GM21786 (cell line): ENCODE measurements around the gene KRTAP10-8.
"Not testable (repeated sequence)": the region's sequence is repeated elsewhere in the genome, so short reads cannot be mapped to it uniquely, and the experiment has no call there.

Experiments used
- ATAC-seq: cut with Tn5 transposase; IDR thresholded peaks from one replicate; pipeline ENCODE4 v1.9.1; 2021; ENCODE audit not compliant: unreplicated experiment

The KRTAP10-8 gene

DNA sequence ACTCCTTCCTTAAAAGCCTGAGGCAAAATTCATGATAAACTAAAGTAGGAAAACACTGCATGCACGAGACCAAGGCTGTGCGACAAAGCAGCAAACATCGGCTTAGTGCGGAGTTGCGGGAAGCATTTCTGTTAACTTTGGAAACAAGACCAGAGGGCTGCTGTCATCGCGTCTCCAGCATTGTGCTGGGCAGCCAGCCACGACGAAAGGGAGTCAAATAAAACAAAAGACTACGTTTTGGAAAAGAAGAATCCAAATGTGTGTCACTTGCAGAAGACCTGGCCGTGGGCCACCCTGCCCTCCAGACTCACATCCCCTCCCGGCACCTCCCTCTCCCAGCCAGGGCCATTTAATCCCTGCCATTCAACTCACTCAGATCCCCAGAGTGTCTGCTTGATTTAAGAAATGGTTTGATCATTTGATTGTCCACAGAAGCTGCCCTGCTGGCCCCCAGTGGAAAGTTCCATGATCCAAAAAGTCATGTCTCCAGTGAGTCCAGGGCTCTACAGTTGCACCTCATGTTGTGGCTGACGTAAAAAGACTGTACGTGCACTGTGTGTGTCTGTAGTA lies 31.9 kb downstream of the KRTAP10-8 start:
- no peak for ATAC-seq

- no peak for ATAC-seq
Observed at GRCh38 chr21:44644878-44645277, 33.0 kb downstream of the KRTAP10-8 start.

GRCh38 chr21:44646366-44647221 lies 34.7 kb downstream of the KRTAP10-8 start, which contains the start of gene KRTAP10-11:
Gene KRTAP10-11 (plus strand): TSS chr21:44646414. CDS start chr21:44646459, 45 bp downstream.
- not testable (repeated sequence) for ATAC-seq

DNA sequence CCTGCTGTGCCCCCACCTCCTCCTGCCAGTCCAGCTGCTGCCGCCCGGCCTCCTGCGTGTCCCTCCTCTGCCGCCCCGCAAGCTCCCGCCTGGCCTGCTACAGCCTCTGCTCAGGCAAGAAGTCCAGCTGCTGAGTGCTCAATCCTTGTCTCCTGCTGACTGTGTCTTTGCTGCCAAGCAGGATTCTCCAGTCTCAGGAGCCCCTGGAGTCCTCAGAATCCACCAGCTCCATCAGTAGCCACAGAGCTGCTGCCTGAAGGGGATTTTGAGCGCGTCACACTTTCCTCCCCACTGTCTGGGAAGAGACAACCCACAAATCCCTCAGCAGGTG lies 35.3 kb downstream of the KRTAP10-8 start:
- ATAC-seq = no peak

- no peak for ATAC-seq
Observed at GRCh38 chr21:44648557-44649311, 36.9 kb downstream of the KRTAP10-8 start.

DNA sequence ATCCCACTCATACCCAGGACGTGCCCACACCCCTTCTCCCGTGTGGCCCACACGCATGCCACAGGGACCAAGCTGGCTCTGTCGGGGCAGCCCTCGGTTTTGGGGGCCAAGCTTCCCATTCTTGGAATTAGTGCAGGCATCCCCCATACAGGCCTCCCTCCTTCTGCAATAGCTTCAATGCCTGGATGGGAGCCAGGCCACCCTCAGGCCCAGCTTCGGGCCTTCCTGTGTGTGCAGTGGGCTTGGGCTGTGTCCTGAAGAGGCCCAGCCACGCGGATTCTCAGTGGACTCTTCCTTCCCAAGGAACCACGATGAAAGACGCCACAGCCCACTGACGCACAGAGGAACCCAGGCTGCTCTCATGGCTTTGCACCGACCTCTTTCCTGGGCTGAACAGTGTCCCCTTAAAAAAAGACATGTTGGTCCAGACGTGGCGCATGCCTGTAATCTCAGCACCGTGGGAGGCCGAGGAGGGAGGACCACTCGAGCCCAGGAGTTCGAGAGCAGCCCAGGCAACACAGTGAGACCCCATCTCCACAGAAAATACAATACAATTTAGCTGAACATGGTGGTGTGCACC lies 37.7 kb downstream of the KRTAP10-8 start:
- ATAC-seq = no peak

DNA sequence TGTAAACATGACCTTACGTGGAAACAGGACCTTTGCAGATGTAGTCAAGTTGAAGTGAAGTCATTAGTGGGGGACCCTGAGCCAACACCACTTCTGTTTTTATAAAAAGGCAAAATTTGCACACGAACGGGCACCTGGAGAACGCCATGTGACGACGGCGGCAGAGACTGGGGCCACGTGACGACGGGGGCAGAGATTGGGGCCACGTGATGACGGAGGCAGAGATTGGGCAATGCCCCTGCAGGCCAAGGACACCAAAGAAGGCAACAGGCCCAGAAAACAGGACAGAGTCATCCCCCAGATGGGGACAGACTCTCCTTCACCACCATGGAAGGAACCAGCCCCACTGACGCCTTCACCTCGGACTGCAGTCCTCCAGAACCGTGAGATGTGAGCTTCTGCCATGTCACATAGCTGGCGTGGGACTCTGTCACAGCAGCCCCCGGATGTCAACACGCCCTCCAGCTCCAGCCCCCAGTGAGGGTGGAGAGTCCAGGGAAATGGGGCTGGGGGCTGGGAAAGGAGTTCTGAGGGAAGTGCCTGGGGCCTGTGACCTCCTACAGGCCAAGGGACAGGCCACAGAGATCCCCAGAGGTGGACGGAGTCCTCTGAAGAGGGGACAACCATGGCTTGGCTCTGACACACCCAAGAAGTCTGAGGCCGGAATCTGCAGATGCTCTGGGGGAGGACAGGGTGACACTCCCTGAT lies 38.5 kb downstream of the KRTAP10-8 start:
- ATAC-seq = no peak

GRCh38 chr21:44650973-44651675 lies 39.2 kb downstream of the KRTAP10-8 start:
- ATAC-seq = no peak

DNA sequence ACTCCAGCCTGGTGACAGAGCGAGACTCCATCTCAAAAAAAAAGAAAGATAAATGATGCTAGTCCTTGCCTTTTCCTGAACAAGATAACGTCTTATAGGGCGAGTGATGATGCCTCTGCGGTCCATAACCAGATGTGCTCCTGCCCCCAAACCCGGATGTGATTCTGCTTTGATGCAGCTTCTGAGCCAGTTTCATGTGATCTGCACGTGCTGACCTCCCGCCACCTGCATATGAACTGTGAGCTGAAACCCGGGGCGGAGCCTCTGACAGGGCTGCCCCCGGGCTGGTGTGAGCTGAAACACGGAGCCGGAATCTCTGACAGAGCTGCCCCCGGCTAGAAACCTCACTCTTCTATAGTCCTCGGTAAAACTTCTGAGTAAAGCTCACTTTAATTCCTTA lies 41.2 kb downstream of the KRTAP10-8 start:
- ATAC-seq = no peak

DNA sequence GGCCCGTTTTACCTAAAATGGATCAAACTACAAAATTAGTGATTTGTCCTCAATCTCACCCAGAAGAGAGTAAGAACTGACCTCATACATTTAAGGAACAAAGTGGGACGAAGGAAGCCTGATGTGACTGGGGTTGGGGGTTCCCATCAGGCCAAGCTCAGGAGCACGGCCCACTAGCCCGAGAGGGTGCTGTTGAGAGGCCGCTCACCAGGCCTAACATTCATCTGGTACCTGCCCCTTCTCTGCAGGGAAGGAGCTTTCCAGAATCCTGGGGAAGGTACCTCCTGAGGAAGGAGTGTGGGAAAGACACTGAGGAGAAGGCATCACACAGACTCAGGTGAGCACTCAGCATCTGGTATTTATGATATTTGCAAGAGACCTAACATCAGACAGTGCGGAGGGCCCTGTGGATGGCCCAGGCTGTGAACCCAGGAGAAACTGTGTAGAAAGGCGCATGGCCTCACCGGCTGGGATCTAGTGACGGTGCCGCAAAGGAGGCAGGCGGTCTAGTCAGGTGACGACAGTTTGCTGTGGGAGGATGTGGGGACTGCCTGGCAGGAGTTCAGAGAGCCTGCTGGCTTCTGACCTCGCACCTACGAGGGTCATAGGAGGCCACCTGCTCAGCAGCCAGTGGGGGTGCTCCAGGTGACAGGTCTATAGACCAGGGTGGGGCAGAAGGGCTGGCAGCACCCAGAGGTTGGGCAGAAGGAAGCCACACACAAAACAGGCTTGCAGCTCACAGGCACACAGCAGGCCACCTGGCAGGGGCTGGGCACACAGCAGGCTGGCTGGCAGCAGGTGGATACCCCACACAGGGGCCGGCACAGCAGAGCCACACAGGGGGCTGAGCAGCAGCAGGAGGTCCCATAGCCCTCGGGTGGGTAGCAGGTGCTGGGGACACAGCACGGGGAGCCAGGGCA lies 42.0 kb downstream of the KRTAP10-8 start:
- no peak for ATAC-seq

- no peak for ATAC-seq
Observed at GRCh38 chr21:44654576-44655175, 42.8 kb downstream of the KRTAP10-8 start, which contains the start of gene KRTAP12-4. Gene KRTAP12-4 (minus strand): TSS chr21:44654659. CDS start chr21:44654614, 45 bp downstream.

DNA sequence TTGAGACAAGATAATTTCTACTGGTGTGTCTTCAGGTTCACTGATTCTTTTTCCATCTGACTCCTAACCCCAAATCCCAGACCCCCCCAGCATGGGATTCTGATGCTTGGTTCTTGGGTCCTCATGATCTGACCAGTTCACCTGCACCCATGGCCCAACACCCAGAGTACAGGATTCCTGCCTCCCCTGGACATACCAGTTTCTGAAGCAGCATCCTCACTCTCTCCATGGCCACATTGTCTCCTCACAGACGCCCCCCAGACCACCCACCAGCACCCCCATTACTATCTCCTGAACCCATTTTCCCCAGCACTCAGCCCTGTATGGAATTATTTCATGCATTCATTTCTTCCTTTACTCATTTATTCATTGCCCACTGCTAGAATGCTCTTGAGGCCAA lies 45.0 kb downstream of the KRTAP10-8 start:
- ATAC-seq = no peak

DNA sequence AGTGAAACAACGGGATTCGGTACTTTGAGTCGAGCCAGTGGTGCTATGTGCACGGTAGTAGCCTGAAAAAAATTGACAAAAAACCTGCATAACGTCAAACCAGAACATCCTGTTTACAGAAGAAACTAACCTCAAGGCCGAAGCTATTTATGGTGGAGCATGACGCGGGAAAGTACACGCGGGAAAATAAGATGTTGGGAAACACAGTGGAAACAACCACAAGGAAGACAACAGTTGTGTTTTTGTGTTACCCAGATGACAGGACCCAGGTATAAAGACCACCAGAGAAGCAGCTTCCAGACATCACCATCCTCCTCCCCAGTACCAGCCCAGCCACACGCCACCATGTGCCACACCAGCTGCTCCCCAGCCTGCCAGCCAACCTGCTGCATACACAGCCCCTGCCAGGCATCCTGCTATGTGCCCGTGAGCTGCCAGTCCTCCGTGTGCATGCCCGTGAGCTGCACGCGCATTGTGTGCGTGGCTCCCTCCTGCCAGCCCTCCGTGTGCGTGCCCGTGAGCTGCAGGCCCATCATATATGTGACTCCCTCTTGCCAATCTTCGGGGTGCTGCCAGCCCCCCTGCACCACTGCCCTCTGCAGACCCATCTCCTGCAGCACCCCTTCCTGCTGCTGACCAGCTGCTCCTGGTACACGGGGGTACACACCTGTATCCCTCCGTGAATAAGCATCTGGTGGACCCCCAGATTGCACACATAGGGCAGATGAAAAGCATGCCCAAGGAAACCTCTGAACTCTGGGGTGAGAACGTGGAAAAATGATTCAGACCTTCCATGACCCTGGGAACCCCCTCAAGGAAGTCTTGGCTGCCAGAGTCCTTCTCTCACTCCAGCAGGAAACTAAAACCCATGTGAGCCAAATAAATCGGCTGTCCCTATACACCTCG lies 46.0 kb downstream of the KRTAP10-8 start, which contains the start of gene KRTAP12-3:
Gene KRTAP12-3 (plus strand): TSS at position 298 of the 906 bp plus-strand sequence. CDS start 48 bp downstream, at position 346.
- no peak for ATAC-seq

DNA sequence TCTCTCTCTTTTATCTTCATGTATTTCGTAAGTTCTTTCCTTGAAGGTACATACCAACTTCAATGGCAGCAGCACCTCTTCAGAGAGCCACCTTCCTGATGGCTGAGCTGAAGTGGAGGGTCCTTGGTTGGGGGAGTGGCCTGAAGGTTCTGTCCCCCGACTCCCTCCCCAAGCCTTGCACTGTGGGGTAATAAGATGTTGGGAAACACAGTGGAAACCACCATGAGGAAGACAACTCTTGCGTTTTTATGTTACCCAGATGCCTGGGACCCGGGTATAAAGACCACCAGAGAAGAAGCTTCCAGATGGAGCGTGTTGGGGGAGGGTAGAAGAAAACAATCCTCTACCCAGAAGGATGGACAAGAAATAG lies 46.6 kb downstream of the KRTAP10-8 start:
- no peak for ATAC-seq

GRCh38 chr21:44658913-44659595 lies 47.2 kb downstream of the KRTAP10-8 start:
- ATAC-seq = no peak

- not testable (repeated sequence) for ATAC-seq
Observed at GRCh38 chr21:44661567-44661966, 49.7 kb downstream of the KRTAP10-8 start.
